Coronary artery (tissue), 2 donors: ENCODE measurements around the gene SLC12A6.

ENCODE experiments used
- DNase-seq: peaks from one replicate; pipeline ENCODE4 v3.0.0-alpha.2; 2017; ENCODE audit warnings: low spot score
- H3K27ac ChIP-seq, 2 donors: fragments of 200-600 bp; sonication (generic); one replicate each; pipeline ENCODE4 v1.5.1; 2016 to 2019
- H3K4me3 ChIP-seq: fragments of 200-600 bp; sonication (generic); 2 replicates; pipeline ENCODE4 v1.5.1; 2016; ENCODE audit warnings: mild to moderate bottlenecking, moderate library complexity
- CTCF ChIP-seq: fragments of 200-600 bp; sonication (generic); IDR thresholded peaks from one replicate; pipeline ENCODE4 v1.5.1; 2019; ENCODE audit warnings: antibody characterized with exemption

Gene SLC12A6

GRCh38 chr15:34264076-34264475 lies 73.5 kb downstream of the SLC12A6 start:
- Histone ChIP-seq H3K27ac (no peak overlapping the region), H3K4me3 (no peak overlapping the region)
- DNase-seq, result no peak
- no peak for TF ChIP-seq CTCF

DNA sequence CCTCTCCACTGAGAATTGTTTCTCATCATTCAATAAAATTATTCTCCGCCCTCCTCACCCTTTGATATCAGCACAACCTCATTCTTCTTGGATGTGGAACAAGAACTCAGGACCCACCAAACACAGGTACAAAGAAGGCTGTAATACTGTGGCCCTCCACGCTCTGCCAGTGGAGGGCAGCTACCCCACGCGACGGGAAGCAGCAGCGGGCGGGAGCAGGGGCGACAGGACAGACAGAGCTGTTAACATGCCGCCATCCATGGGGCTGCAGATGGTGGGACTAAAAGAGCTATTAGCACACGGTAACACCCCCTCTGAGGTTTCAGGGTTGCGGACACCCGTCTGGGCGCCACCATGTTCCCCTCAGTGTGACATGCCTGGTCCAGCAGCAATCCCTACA lies 75.2 kb downstream of the SLC12A6 start:
- TF ChIP-seq CTCF, result no peak
- no peak overlapping the region for H3K4me3 ChIP-seq
- no peak for DNase-seq
- no peak overlapping the region for H3K27ac ChIP-seq

DNA sequence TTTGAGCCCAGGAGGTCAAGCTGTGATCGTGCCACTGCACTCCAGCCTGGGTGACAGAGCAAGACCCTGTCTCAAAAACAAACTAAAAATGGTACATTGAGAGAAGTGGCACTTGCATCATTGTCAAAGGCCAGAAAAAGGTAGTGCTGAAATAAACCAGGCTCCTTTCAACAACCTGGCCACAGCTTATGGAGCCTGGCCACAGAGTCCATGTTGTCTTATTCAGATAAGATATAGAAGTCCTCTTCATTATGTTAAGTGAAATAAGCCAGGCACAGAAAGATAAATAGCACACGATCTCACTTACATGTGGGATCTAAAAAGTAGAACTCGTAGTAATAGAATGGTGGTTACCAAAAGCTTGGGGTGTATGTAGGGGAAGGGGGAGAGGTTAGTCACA lies 78.0 kb downstream of the SLC12A6 start:
- no peak for DNase-seq
- no peak overlapping the region for H3K27ac ChIP-seq
- no peak overlapping the region for H3K4me3 ChIP-seq
- TF ChIP-seq CTCF, result no peak

GRCh38 chr15:34258151-34258550 lies 79.4 kb downstream of the SLC12A6 start:
- TF ChIP-seq CTCF, result no peak
- Histone ChIP-seq H3K4me3 (no peak overlapping the region), H3K27ac (no peak overlapping the region)
- DNase-seq, result no peak

DNA sequence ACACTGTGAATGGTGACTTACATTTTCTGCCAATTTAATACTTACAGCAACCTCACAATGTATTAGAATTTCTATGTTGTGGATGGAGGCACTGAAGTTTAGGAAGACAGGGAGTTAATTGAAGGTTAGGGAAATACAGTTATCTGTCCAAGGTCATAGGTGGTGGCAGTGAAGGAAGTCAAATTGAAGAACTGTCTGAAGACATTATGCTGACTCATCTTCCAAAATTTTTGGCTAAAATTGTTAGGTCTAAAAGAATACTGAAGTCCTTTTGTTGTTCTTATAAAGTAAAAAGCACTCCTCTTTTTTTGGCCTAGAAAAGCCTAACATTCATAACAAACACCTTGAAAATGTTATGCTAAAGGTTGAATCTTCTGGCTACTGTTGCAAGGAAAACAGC lies 85.0 kb downstream of the SLC12A6 start:
- Histone ChIP-seq H3K4me3 (no peak overlapping the region), H3K27ac (no peak overlapping the region)
- no peak for DNase-seq
- no peak for TF ChIP-seq CTCF

DNA sequence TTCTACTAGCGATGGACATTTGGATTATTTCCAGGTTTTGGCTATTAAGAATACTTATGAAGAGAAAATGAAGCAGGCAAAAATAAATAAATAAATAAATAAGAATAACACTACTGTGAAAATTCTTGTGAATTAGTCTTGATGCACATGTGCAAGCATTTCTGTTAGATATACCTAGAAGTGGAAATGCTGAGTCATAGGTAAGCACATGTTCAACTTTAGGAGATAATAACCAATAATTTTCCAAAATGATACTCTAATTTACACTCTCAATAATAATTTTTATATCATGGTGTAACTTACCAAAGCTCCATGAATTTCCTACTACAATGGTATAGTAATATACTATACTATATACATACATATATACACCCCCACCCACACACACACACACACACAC lies 89.4 kb downstream of the SLC12A6 start:
- Histone ChIP-seq H3K27ac (no peak overlapping the region), H3K4me3 (no peak overlapping the region)
- no peak for TF ChIP-seq CTCF
- no peak for DNase-seq

- no peak for DNase-seq
- no peak for TF ChIP-seq CTCF
- no peak overlapping the region for H3K27ac ChIP-seq
- H3K4me3 ChIP-seq, result no peak overlapping the region
Observed at GRCh38 chr15:34246276-34246976, 91.2 kb downstream of the SLC12A6 start.
